BLaER1 treated with 17β-estradiol and CSF1 and Interleukin-3, amounts not matched to agents 10 nM and 100 nM (cell line): Measurements from ENCODE around the gene ROR2.

Experiments used
- H3K27ac ChIP-seq, 11 experiments: shearing (Covaris generic); formaldehyde crosslinking; 2 replicates each; pipeline ENCODE4 v1.8.1; 2022
- H3K27me3 ChIP-seq, 11 experiments: shearing (Covaris generic); formaldehyde crosslinking; 2 replicates each; pipeline ENCODE4 v1.8.1; 2022
- H3K36me3 ChIP-seq, 11 experiments: shearing (Covaris generic); formaldehyde crosslinking; 2 replicates each; pipeline ENCODE4 v1.8.1; 2022
- H3K4me1 ChIP-seq, 10 experiments: shearing (Covaris generic); formaldehyde crosslinking; 2 replicates each; pipeline ENCODE4 v1.8.1; 2022
- H3K4me2 ChIP-seq, 11 experiments: shearing (Covaris generic); formaldehyde crosslinking; 2 replicates each; pipeline ENCODE4 v1.8.1; 2022
- H3K4me3 ChIP-seq, 10 experiments: shearing (Covaris generic); formaldehyde crosslinking; 2 replicates each; pipeline ENCODE4 v1.8.1; 2022
- H3K9ac ChIP-seq, 11 experiments: shearing (Covaris generic); formaldehyde crosslinking; 2 replicates each; pipeline ENCODE4 v1.8.1; 2022
- H3K9me3 ChIP-seq, 11 experiments: shearing (Covaris generic); formaldehyde crosslinking; replicated peaks in 1 of 11; 2 replicates each; pipeline ENCODE4 v1.8.1; 2022
- H4K20me1 ChIP-seq, 11 experiments: shearing (Covaris generic); formaldehyde crosslinking; 2 replicates each; pipeline ENCODE4 v1.8.1; 2022
- Cebpa-rat ChIP-seq, 11 experiments: shearing (Covaris generic); IDR thresholded peaks; 2 replicates each; pipeline ENCODE4 v1.8.1; 2022

ROR2 gene

GRCh38 chr9:91894536-91894935 lies 55.5 kb downstream of the ROR2 start:
- Histone ChIP-seq H3K27me3 (peaks cover 0 to 8% (median 0%) of the 10 kb centered on the region in 11 experiments; a peak in 1 of 22 replicates), H3K4me2 (peak overlapping the region in 2 of 11 experiments; percentile 3 to 40; a peak in 2 of 22 replicates), H4K20me1 (no peaks in the 10 kb centered on the region), H3K27ac (no peak overlapping the region), H3K4me3 (no peak overlapping the region), H3K4me1 (peaks cover 35 to 42% (median 37%) of the 10 kb centered on the region in 10 experiments), H3K9ac (no peak overlapping the region), H3K36me3 (no peaks in the 10 kb centered on the region), H3K9me3 (no peaks in the 10 kb centered on the region)
- TF ChIP-seq Cebpa-rat (IDR thresholded peaks at IDR 0.05), result no peak

GRCh38 chr9:91894023-91894422 lies 56.0 kb downstream of the ROR2 start:
- Histone ChIP-seq H4K20me1 (no peaks in the 10 kb centered on the region), H3K9me3 (no peaks in the 10 kb centered on the region), H3K27me3 (peaks cover 0 to 7% (median 0%) of the 10 kb centered on the region in 11 experiments; a peak in 1 of 22 replicates), H3K9ac (no peak overlapping the region), H3K4me3 (no peak overlapping the region), H3K27ac (no peak overlapping the region), H3K4me2 (peak overlapping the region in 2 of 11 experiments; percentile 3 to 40; a peak in 2 of 22 replicates), H3K4me1 (peaks cover 29 to 37% (median 32%) of the 10 kb centered on the region in 10 experiments), H3K36me3 (no peaks in the 10 kb centered on the region)
- TF ChIP-seq Cebpa-rat (IDR thresholded peaks at IDR 0.05), result no peak

GRCh38 chr9:91891915-91892314 lies 58.1 kb downstream of the ROR2 start:
- Histone ChIP-seq H3K4me2 (no peak overlapping the region), H3K27ac (no peak overlapping the region), H3K27me3 (no peaks in the 10 kb centered on the region), H3K9me3 (no peaks in the 10 kb centered on the region), H3K9ac (no peak overlapping the region), H3K4me3 (no peak overlapping the region), H3K4me1 (peaks cover 9 to 16% (median 11%) of the 10 kb centered on the region in 10 experiments), H3K36me3 (no peaks in the 10 kb centered on the region), H4K20me1 (no peaks in the 10 kb centered on the region)
- no peak for TF ChIP-seq Cebpa-rat (IDR thresholded peaks at IDR 0.05)

GRCh38 chr9:91890662-91891061 lies 59.4 kb downstream of the ROR2 start:
- Histone ChIP-seq H3K4me1 (peaks cover 0 to 7% (median 0%) of the 10 kb centered on the region in 10 experiments; a peak in 1 of 20 replicates), H3K27me3 (no peaks in the 10 kb centered on the region)

GRCh38 chr9:91889161-91889911 lies 60.7 kb downstream of the ROR2 start:
- no peaks in the 10 kb centered on the region for H4K20me1 ChIP-seq
- TF ChIP-seq Cebpa-rat (IDR thresholded peaks at IDR 0.05), result no peak

More at GRCh38 chr9:91890662-91891061, 59.4 kb downstream of the ROR2 start:
- no peak overlapping the region for H3K4me3 ChIP-seq
- TF ChIP-seq Cebpa-rat (IDR thresholded peaks at IDR 0.05), result no peak
- no peaks in the 10 kb centered on the region for H4K20me1 ChIP-seq
- H3K36me3 ChIP-seq, result no peaks in the 10 kb centered on the region
- no peak overlapping the region for H3K27ac ChIP-seq
- H3K4me2 ChIP-seq, result no peak overlapping the region
- no peak overlapping the region for H3K9ac ChIP-seq
- no peaks in the 10 kb centered on the region for H3K9me3 ChIP-seq

GRCh38 chr9:91886414-91887076 lies 63.5 kb downstream of the ROR2 start:
- no peak overlapping the region for H3K4me2 ChIP-seq
- H3K36me3 ChIP-seq, result no peaks in the 10 kb centered on the region
- H4K20me1 ChIP-seq, result no peaks in the 10 kb centered on the region
- no peak for TF ChIP-seq Cebpa-rat (IDR thresholded peaks at IDR 0.05)
- no peak overlapping the region for H3K27ac ChIP-seq
- no peak overlapping the region for H3K4me3 ChIP-seq
- H3K9ac ChIP-seq, result no peak overlapping the region
- H3K4me1 ChIP-seq, result no peaks in the 10 kb centered on the region
- no peaks in the 10 kb centered on the region for H3K27me3 ChIP-seq
- no peaks in the 10 kb centered on the region for H3K9me3 ChIP-seq

More at GRCh38 chr9:91889161-91889911, 60.7 kb downstream of the ROR2 start:
- no peak overlapping the region for H3K4me2 ChIP-seq
- no peak overlapping the region for H3K4me3 ChIP-seq
- no peak overlapping the region for H3K27ac ChIP-seq
- no peak overlapping the region for H3K9ac ChIP-seq
- H3K4me1 ChIP-seq, result peaks cover 0 to 5% (median 0%) of the 10 kb centered on the region in 10 experiments; a peak in 1 of 20 replicates
- no peaks in the 10 kb centered on the region for H3K27me3 ChIP-seq
- no peaks in the 10 kb centered on the region for H3K36me3 ChIP-seq
- H3K9me3 ChIP-seq, result no peaks in the 10 kb centered on the region

GRCh38 chr9:91885746-91886413 lies 64.1 kb downstream of the ROR2 start:
- H4K20me1 ChIP-seq, result no peaks in the 10 kb centered on the region
- no peaks in the 10 kb centered on the region for H3K9me3 ChIP-seq
- TF ChIP-seq Cebpa-rat (IDR thresholded peaks at IDR 0.05), result 0 out of 22 replicates have a peak, but pooled peaks of 1 of the 11 experiments have one; percentile 31
- H3K4me3 ChIP-seq, result no peak overlapping the region
- H3K4me1 ChIP-seq, result no peaks in the 10 kb centered on the region
- H3K36me3 ChIP-seq, result no peaks in the 10 kb centered on the region
- H3K27me3 ChIP-seq, result no peaks in the 10 kb centered on the region
- H3K9ac ChIP-seq, result no peak overlapping the region
- H3K27ac ChIP-seq, result no peak overlapping the region
- H3K4me2 ChIP-seq, result no peak overlapping the region

GRCh38 chr9:91884696-91885687 lies 65.0 kb downstream of the ROR2 start:
- Histone ChIP-seq H3K9me3 (no peaks in the 10 kb centered on the region), H3K36me3 (no peaks in the 10 kb centered on the region), H3K27ac (no peak overlapping the region), H3K4me3 (no peak overlapping the region), H3K4me1 (no peaks in the 10 kb centered on the region), H3K27me3 (no peaks in the 10 kb centered on the region), H4K20me1 (no peaks in the 10 kb centered on the region), H3K4me2 (no peak overlapping the region), H3K9ac (no peak overlapping the region)
- no peak for TF ChIP-seq Cebpa-rat (IDR thresholded peaks at IDR 0.05)
